ENCODE measurements around the gene MGMT. TPM values are rescaled to one million over a fixed set of nuclear protein-coding genes. Genes with fewer than 3 reads are reported as not detected.

MGMT gene
- total and polyA plus RNA-seq, 4 donors = 9.9 to 39.6 (median 23.2) TPM

DNA sequence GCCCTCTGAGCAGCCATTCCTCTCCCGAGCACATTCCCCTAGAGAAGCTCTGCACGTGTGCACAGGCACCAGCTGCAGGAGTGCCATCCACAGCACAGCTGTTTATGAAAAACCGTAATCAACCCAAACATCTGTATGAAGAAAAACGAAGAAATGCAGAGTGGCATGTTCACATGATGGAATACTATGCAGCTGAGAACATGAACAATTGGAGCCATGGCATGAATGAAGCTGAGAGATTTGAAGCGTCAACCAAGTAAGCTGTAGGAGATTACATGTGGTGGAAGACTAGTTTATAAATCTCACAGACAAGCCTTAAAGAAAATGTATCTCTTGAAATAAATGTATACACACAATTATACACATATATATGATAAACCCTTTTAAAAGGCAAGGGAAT is 320.5 kb downstream of the MGMT start:
- Histone ChIP-seq H3K9me3 (ENCODE audit: control insufficient read depth in 4 of 4, insufficient read depth in 3 of 4, low read length in 3 of 4) (peaks cover 0 to 5% (median 0%) of the 10 kb centered on the region in 4 donors), H3K4me1 (ENCODE audit: control insufficient read depth in 5 of 5, insufficient read depth in 5 of 5, low read length in 5 of 5) (peaks cover 0 to 12% (median 0%) of the 10 kb centered on the region in 5 donors), H3K4me3 (no peak overlapping the region), H3K36me3 (ENCODE audit: control insufficient read depth in 4 of 4, insufficient read depth in 4 of 4, low read length in 4 of 4) (no peaks in the 10 kb centered on the region), H3K9ac (ENCODE audit: insufficient read depth in 1 of 2, low read length in 2 of 2) (no peak overlapping the region), H3K27me3 (ENCODE audit: control insufficient read depth in 3 of 3, insufficient read depth in 3 of 3, low read length in 2 of 3) (no peaks in the 10 kb centered on the region), H3K27ac (ENCODE audit: low read depth in 1 of 2, low read length in 1 of 2) (no peak overlapping the region)
- TF ChIP-seq, protein P1, sequence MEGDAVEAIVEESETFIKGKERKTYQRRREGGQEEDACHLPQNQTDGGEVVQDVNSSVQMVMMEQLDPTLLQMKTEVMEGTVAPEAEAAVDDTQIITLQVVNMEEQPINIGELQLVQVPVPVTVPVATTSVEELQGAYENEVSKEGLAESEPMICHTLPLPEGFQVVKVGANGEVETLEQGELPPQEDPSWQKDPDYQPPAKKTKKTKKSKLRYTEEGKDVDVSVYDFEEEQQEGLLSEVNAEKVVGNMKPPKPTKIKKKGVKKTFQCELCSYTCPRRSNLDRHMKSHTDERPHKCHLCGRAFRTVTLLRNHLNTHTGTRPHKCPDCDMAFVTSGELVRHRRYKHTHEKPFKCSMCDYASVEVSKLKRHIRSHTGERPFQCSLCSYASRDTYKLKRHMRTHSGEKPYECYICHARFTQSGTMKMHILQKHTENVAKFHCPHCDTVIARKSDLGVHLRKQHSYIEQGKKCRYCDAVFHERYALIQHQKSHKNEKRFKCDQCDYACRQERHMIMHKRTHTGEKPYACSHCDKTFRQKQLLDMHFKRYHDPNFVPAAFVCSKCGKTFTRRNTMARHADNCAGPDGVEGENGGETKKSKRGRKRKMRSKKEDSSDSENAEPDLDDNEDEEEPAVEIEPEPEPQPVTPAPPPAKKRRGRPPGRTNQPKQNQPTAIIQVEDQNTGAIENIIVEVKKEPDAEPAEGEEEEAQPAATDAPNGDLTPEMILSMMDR (IDR thresholded peaks at IDR 0.05; ENCODE audit: control extremely low read depth, extremely low read depth) = no peak
- 75 to 77% methylated on average over 5 of the region's 5 CpGs for WGBS, 2 donors
- no peak for DNase-seq
- ATAC-seq (ENCODE audit: insufficient read depth, low FRiP score) = no peak

DNA sequence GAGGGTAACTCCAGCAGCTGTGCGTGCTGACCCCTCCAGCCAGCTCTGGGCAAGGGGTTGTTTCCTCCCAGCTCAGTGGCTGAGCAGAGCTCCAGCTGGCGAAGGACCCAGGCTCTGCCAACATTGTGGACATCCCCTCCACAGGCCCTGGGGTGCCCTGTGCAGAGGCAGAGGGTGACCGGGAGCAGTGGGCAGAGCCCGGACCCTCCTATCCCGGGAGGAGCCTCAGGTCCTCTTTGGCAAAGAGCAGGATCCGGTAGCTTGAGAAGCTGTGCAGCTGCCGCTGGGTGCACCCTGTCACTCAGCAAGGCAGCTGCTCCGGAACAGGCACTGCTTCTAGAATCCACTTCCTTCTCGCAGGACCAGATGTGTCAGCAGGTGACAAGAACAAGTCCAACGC is 321.2 kb downstream of the MGMT start:
- Histone ChIP-seq H3K9me3 (ENCODE audit: control insufficient read depth in 4 of 4, insufficient read depth in 3 of 4, low read length in 3 of 4) (peaks cover 0 to 9% (median 0%) of the 10 kb centered on the region in 4 donors), H3K4me3 (no peak overlapping the region), H3K36me3 (ENCODE audit: control insufficient read depth in 4 of 4, insufficient read depth in 4 of 4, low read length in 4 of 4) (no peaks in the 10 kb centered on the region), H3K27me3 (ENCODE audit: control insufficient read depth in 3 of 3, insufficient read depth in 3 of 3, low read length in 2 of 3) (no peaks in the 10 kb centered on the region), H3K4me1 (ENCODE audit: control insufficient read depth in 5 of 5, insufficient read depth in 5 of 5, low read length in 5 of 5) (peaks cover 0 to 12% (median 0%) of the 10 kb centered on the region in 5 donors), H3K27ac (ENCODE audit: low read depth in 1 of 2, low read length in 1 of 2) (no peak overlapping the region), H3K9ac (ENCODE audit: insufficient read depth in 1 of 2, low read length in 2 of 2) (no peak overlapping the region)
- no peak for DNase-seq
- TF ChIP-seq, protein P1 (IDR thresholded peaks at IDR 0.05; ENCODE audit: control extremely low read depth, extremely low read depth) = no peak
- no peak for ATAC-seq (ENCODE audit: insufficient read depth, low FRiP score)
- 92 to 94% methylated on average over 10 of the region's 10 CpGs for WGBS, 2 donors

DNA sequence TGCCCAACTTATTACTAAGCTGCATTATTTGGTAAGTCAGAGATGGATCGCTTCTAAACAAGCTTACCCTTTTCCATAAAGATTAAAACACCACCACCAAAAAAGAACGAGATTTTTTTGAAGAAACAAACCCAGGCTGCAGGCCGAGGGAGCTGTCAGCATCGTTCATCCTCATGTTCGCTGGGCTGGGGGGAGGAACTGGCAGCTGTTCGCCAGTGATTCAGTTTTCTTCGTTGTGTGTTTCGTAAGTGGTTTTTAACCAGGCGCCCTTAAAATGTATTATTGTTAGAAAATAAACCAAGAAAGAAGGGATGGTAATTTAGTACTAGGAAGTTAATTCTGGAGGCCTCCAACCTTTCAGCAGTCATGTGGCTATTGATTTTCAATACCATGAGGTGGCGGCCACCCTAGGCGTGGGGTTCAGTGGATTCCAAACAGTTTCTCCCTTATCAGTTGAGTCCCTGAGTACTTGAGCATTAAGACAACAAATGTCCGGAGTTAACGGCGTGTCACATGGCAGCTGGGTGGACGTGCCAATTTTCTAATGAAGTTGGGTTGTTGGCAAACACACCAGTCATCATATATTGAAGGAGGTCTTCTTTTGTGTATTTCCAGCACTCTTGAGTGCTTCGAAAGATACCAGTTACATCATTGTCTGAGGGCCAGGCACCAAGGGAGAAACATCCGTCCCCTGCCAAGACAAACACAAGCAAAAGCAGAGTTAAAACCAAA is 323.8 kb downstream of the MGMT start:
- H3K4me3 ChIP-seq = no peak overlapping the region
- peaks cover 0 to 12% (median 0%) of the 10 kb centered on the region in 5 donors for H3K4me1 ChIP-seq (ENCODE audit: control insufficient read depth in 5 of 5, insufficient read depth in 5 of 5, low read length in 5 of 5)
- ATAC-seq (ENCODE audit: insufficient read depth, low FRiP score) (no peak), DNase-seq (peak; percentile 73 to 89 (median 89))
- no peaks in the 10 kb centered on the region for H3K36me3 ChIP-seq (ENCODE audit: control insufficient read depth in 4 of 4, insufficient read depth in 4 of 4, low read length in 4 of 4)
- 74 to 81% methylated on average over 17 of the region's 17 CpGs for WGBS, 2 donors
- peaks cover 0 to 9% (median 0%) of the 10 kb centered on the region in 4 donors for H3K9me3 ChIP-seq (ENCODE audit: control insufficient read depth in 4 of 4, insufficient read depth in 3 of 4, low read length in 3 of 4)
- TF ChIP-seq, protein P1 (IDR thresholded peaks at IDR 0.05; ENCODE audit: control extremely low read depth, extremely low read depth) = no peak
- no peak overlapping the region for H3K27ac ChIP-seq (ENCODE audit: low read depth in 1 of 2, low read length in 1 of 2)
- no peaks in the 10 kb centered on the region for H3K27me3 ChIP-seq (ENCODE audit: control insufficient read depth in 3 of 3, insufficient read depth in 3 of 3, low read length in 2 of 3)
- no peak overlapping the region for H3K9ac ChIP-seq (ENCODE audit: insufficient read depth in 1 of 2, low read length in 2 of 2)
